Endometrial microvascular endothelial cells (primary cell): ENCODE results near the gene ISM2. TPM values are rescaled to one million over a fixed set of nuclear protein-coding genes. Genes with fewer than 3 reads are reported as not detected.

Source experiments
- total RNA-seq: library from RNA; depleted of rRNA; stranded (reverse); fragments of >200 nt; gene quantifications from one replicate; pipeline ENCODE4 v1.2.3, GENCODE V29; 2015; ENCODE audit errors: inconsistent ontology term

Gene ISM2
- total RNA-seq, 1 donor from 2014 or later, result not detected

Other genes with a start within 250 kb of the ISM2 start
- gene NGB, start 227.6 kb downstream of the ISM2 start, total RNA-seq, result not detected
- gene POMT2, start 177.9 kb downstream of the ISM2 start, total RNA-seq, result 16.4 TPM
- gene GSTZ1, start 177.8 kb downstream of the ISM2 start, total RNA-seq, result 20.1 TPM
- gene TMED8, start 121.7 kb downstream of the ISM2 start, total RNA-seq, result 12.2 TPM
- 0.65 TPM for gene SAMD15, start 121.4 kb downstream of the ISM2 start, total RNA-seq
- gene NOXRED1, start 75.3 kb downstream of the ISM2 start, total RNA-seq, result not detected
- gene VIPAS39, start 41.2 kb downstream of the ISM2 start, total RNA-seq, result 24.0 TPM
- gene AHSA1, start 40.7 kb downstream of the ISM2 start, total RNA-seq, result 289 TPM
- gene SPTLC2, start 117.8 kb upstream of the ISM2 start, total RNA-seq, result 43.7 TPM
- gene ALKBH1, start 209.2 kb upstream of the ISM2 start, total RNA-seq, result 19.2 TPM
- 536 TPM for gene SLIRP, start 209.3 kb upstream of the ISM2 start, total RNA-seq